ENCODE measurements around the gene ALOXE3.

GRCh38 chr17:8108972-8109660, 9.2 kb downstream of the ALOXE3 start:
- no peak for TF ChIP-seq POLR2AphosphoS5 (IDR thresholded peaks at IDR 0.05)
- TF ChIP-seq CTCF (IDR thresholded peaks at IDR 0.05), result no peak

Data from upper lobe of left lung (tissue), 4 donors.